GM06990 (cell line): Measurements from ENCODE around the gene CSNK2B.

Source experiments
- DNase-seq: peaks from one replicate; pipeline ENCODE4 v3.0.0-alpha.2; 2011; ENCODE audit not compliant: insufficient read length; ENCODE audit errors: extremely low read depth
- H3K27me3 ChIP-seq: replicated peaks from 2 replicates; pipeline ENCODE4 v1.6.0; 2011; ENCODE audit warnings: low read length; ENCODE audit not compliant: control insufficient read depth, insufficient read depth
- H3K36me3 ChIP-seq: 2 replicates; pipeline ENCODE4 v1.5.1; 2011; ENCODE audit warnings: low read length; ENCODE audit not compliant: control insufficient read depth, insufficient read depth
- H3K4me3 ChIP-seq: replicated peaks from 2 replicates; pipeline ENCODE4 v1.5.1; 2011; ENCODE audit warnings: low read depth, mild to moderate bottlenecking, control low read depth, low read length
- TF ChIP-seq, protein P1 (sequence below): IDR thresholded peaks from 2 replicates; pipeline ENCODE4 v1.5.1; 2011; ENCODE audit warnings: low read length, control low read depth, mild to moderate bottlenecking, inconsistent platforms; ENCODE audit not compliant: insufficient read depth, poor library complexity, severe bottlenecking

CSNK2B gene

DNA sequence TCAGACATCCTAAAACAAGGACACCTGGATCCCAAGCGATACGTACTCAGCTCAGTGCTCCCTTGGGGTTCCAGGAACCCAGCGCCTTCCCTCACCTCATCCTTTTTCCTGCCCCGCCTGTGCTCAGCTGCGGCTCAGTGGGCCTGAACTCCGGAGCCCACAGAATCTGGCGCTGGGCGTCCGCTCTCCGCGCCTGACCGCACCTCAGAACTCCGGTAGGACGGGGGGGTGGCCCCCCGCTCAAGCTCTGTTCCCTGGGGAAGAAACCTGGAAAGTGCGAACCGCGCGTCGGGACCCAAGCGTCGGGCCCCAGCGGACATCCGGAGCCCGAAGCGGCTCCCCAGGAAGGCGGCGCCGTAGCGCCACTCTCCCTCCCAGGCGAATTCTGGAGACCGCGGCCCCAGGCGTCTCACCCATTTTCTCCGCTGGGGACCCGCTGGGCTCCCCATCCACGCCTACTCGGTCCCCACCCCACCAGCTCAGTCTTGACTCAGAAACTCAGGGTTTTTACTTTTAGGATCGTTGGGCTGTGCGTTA, 15.3 kb downstream of the CSNK2B start:
- Histone ChIP-seq H3K27me3 (no peaks in the 10 kb centered on the region), H3K36me3 (peaks cover 3% of the 10 kb centered on the region), H3K4me3 (peak overlapping the region; percentile 61)
- TF ChIP-seq, protein P1, sequence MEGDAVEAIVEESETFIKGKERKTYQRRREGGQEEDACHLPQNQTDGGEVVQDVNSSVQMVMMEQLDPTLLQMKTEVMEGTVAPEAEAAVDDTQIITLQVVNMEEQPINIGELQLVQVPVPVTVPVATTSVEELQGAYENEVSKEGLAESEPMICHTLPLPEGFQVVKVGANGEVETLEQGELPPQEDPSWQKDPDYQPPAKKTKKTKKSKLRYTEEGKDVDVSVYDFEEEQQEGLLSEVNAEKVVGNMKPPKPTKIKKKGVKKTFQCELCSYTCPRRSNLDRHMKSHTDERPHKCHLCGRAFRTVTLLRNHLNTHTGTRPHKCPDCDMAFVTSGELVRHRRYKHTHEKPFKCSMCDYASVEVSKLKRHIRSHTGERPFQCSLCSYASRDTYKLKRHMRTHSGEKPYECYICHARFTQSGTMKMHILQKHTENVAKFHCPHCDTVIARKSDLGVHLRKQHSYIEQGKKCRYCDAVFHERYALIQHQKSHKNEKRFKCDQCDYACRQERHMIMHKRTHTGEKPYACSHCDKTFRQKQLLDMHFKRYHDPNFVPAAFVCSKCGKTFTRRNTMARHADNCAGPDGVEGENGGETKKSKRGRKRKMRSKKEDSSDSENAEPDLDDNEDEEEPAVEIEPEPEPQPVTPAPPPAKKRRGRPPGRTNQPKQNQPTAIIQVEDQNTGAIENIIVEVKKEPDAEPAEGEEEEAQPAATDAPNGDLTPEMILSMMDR: peak; percentile 41
- DNase-seq: peak; percentile 48

- H3K4me3 ChIP-seq: no peak overlapping the region
- no peak for DNase-seq
- H3K27me3 ChIP-seq: no peaks in the 10 kb centered on the region
- H3K36me3 ChIP-seq: peaks cover 14% of the 10 kb centered on the region
- TF ChIP-seq, protein P1: no peak
These were observed 17.7 kb downstream of the CSNK2B start for GRCh38 chr6:31683591-31683990.

DNA sequence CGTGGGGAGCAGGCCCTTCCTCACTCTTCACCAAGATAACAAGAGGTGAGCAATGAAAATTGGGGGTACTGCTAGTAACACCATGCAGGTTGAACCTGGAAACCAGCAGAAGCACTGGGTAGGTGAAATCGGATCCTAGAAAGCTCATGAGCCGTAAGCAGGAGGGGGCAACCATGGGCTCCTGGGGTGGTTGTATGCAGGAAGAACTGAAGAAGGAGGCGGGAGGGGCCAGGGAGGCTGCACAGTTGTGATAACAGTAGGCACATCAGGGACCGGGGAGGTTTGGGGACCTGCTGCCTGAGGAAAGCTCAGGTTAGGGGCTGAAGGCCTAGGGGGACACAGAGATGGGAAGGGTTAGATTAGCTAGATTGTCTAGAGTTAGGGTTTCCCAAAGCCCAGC, 20.6 kb downstream of the CSNK2B start:
- no peak for DNase-seq
- no peaks in the 10 kb centered on the region for H3K27me3 ChIP-seq
- H3K4me3 ChIP-seq: no peak overlapping the region
- peaks cover 34% of the 10 kb centered on the region for H3K36me3 ChIP-seq
- TF ChIP-seq, protein P1: no peak

- TF ChIP-seq, protein P1: no peak
- Histone ChIP-seq H3K36me3 (peaks cover 38% of the 10 kb centered on the region), H3K27me3 (no peaks in the 10 kb centered on the region), H3K4me3 (no peak overlapping the region)
- DNase-seq: no peak
These were observed 21.4 kb downstream of the CSNK2B start for GRCh38 chr6:31687321-31687720.

GRCh38 chr6:31687860-31688693, 22.2 kb downstream of the CSNK2B start:
- TF ChIP-seq, protein P1: no peak
- Histone ChIP-seq H3K4me3 (no peak overlapping the region), H3K27me3 (no peaks in the 10 kb centered on the region), H3K36me3 (peaks cover 42% of the 10 kb centered on the region)
- DNase-seq: no peak
